Activated T-helper 2 cell treated with anti-CD3 and anti-CD28 coated beads, Interferon-gamma antibody, Interleukin-2, Interleukin-4, amounts not matched to agents 10 μg/mL and 5 μg/mL and 100 μg/mL, durations not matched to agents 14 hours and 24 hours and 36 hours (primary cell): Measurements from ENCODE around the gene ST6GALNAC6. TPM values are rescaled to one million over a fixed set of nuclear protein-coding genes. Genes with fewer than 3 reads are reported as not detected.

Experiments
- DNase-seq: peaks from one replicate; pipeline ENCODE4 v3.0.0; 2021; ENCODE audit warnings: low spot score
- H3K27ac Mint-ChIP-seq: one replicate; pipeline ENCODE4 v1.8.0; 2021; ENCODE audit warnings: mixed read lengths
- H3K27me3 Mint-ChIP-seq: one replicate; pipeline ENCODE4 v1.8.0; 2021; ENCODE audit warnings: low read depth, mixed read lengths
- H3K36me3 Mint-ChIP-seq: one replicate; pipeline ENCODE4 v1.8.0; 2021; ENCODE audit warnings: low read depth, mixed read lengths
- H3K4me1 Mint-ChIP-seq: one replicate; pipeline ENCODE4 v1.8.0; 2021; ENCODE audit warnings: low read depth, mixed read lengths
- H3K4me3 Mint-ChIP-seq: one replicate; pipeline ENCODE4 v1.8.0; 2021; ENCODE audit warnings: low read depth, mild to moderate bottlenecking, moderate library complexity, mixed read lengths
- H3K9me3 Mint-ChIP-seq: one replicate; pipeline ENCODE4 v1.8.0; 2021; ENCODE audit warnings: mixed read lengths
- intact Hi-C: fragments of 100-400 bp; cut with micrococcal nuclease; formaldehyde crosslinking; loops from one replicate; pipeline ENCODE4 v1.15.1; 2023
- total RNA-seq: library from RNA; stranded (reverse); gene quantifications from 2 replicates; pipeline ENCODE4 v1.2.3, GENCODE V29; 2022

Gene ST6GALNAC6, protein sequence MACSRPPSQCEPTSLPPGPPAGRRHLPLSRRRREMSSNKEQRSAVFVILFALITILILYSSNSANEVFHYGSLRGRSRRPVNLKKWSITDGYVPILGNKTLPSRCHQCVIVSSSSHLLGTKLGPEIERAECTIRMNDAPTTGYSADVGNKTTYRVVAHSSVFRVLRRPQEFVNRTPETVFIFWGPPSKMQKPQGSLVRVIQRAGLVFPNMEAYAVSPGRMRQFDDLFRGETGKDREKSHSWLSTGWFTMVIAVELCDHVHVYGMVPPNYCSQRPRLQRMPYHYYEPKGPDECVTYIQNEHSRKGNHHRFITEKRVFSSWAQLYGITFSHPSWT
- total RNA-seq, result 60.3 and 60.7 TPM in 2 replicates

DNA sequence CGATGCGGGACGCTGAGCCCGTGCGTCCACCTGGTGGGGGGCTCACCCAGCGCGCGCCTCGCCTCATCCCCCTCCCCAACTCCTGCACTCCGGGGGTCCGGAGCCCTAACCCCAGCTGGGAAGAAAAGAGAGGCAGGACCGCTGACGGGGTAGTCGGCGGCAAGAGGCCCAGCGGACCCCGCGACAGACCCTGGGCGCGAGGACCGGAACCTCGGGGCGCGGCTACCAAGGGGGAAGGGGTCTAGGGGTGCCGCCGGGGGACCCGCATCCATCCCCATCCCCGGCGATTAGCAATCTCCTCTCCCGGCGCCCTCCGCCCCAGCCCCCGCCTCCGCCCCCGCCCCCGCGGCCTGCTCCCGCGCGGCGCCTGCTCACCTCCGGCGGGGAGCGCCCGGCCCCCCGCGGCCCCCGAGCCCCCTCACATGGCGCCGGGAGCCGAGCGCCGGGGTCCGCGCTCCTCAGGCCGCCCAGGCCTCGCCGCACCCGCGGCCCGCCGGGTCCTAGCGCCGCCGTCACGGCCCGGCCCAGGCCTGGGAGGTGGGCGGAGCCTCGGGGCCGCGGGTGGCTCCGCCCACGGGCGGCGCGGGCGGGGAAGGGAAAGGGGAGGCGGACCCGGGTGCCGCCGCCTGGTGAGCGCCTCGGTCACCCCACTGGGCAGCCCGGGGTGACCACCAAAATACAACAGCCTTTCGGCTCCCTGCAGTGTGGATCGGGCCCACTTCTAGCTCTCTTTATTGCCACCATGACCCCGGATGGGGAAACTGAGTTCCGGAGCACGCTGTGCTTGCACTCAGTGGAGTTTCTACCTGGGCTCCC lies at the start of gene ST6GALNAC6:
ST6GALNAC6 (minus strand) TSS at position 476 of the 816 bp plus-strand sequence. CDS start 1,622 bp downstream, outside the sequence.
- Mint-ChIP-seq H3K4me3 (peak within 1 kb of the TSS; percentile 88), H3K9me3 (peaks cover 17% of the 10 kb centered on the region), H3K4me1 (peaks cover 23% of the 10 kb centered on the region), H3K27me3 (no peaks in the 10 kb centered on the region), H3K36me3 (peaks cover 52% of the 10 kb centered on the region), H3K27ac (peak within 1 kb of the TSS; percentile 84)
- intact Hi-C loops, result no loop called here
- peak; percentile 64 for DNase-seq

DNA sequence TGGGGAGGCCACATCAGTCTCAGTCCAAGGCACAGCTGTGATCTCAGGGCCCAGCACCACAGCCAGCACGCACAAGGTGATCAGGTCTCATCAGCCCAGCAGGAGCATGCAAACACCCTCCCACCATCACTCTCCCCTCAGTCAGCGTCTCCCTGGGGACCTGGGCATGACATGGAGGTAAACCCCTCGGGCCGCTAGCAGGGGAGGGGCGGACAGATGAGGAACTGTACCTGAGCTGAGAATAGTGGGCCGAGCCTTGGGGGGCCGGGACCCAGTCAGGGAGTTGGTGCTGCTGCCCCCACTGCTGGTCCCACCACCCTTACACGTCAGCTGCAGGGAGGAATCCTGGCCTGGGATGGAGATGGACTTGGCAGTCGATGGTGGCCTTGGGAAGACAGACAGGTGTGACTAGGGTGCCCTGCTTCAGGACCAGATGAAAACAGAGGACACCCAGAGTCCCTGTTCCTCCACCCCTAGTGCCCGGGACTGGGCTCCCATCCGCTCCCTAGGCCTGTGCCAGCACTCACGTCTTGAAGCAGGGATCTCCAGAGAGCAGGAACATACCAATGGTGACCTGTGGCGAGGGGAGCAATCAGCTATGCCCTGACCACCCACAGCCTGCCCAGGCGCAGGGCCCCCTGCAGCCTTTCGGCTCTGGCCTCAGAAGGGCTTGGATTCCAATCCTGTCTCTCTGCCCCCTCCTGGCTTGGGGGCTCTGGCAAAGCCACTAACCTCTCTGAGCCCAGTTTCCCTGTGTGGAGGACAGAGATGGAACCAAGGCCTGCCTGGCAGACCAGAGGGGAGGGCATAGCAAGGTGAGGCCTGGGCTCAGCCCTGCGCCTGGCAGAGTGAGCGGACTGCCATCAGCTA lies 48.7 kb upstream of the ST6GALNAC6 start:
- intact Hi-C loops, result no loop called here
- peaks cover 22% of the 10 kb centered on the region for H3K4me1 Mint-ChIP-seq
- H3K4me3 Mint-ChIP-seq, result no peak overlapping the region
- H3K27me3 Mint-ChIP-seq, result no peaks in the 10 kb centered on the region
- H3K27ac Mint-ChIP-seq, result peak overlapping the region; percentile 11
- DNase-seq, result no peak
- peaks cover 61% of the 10 kb centered on the region for H3K36me3 Mint-ChIP-seq
- no peaks in the 10 kb centered on the region for H3K9me3 Mint-ChIP-seq

DNA sequence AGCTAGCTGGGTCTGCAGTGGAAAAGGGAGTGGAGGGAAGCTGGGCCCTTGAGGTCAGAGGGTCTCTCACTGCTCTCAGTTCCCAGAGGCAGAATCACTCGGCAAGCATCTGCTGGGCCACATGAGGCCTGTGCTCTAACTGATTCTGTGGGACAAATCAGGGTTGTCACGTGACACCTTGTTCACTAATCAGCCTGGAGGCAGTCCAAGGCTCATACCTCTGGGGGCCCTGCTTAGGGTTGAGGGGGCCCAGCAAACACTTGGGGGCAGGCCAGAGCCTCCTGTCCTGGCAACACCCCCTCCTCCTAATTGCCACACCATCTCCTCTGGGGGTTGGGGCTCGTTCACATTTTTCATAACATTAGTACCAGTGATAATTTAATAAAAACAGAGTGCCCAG lies 47.3 kb upstream of the ST6GALNAC6 start:
- H3K4me3 Mint-ChIP-seq, result no peak overlapping the region
- H3K36me3 Mint-ChIP-seq, result peaks cover 74% of the 10 kb centered on the region
- no peaks in the 10 kb centered on the region for H3K9me3 Mint-ChIP-seq

DNA sequence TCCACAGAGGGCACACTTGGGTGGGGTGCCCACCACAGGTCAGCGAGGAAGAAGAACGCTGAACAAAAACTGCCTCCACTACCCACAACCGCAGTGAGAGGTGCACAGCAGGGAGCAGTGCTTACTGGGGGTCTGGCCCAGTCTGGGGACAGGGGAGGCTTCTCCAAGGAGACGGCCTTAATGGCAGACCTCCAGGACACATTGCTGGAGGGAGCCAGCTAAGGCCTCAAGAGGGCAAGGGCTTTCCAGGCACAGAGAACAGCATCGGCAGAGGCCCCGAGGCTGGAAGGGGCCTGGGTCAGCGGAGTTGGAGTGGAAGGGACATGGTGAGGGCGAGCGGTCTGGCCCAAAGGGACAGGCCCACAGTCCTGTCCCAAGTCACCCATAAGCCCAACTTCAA lies 46.5 kb upstream of the ST6GALNAC6 start:
- Mint-ChIP-seq H3K4me1 (peaks cover 19% of the 10 kb centered on the region), H3K27me3 (no peaks in the 10 kb centered on the region), H3K27ac (no peak overlapping the region), H3K4me3 (no peak overlapping the region), H3K36me3 (peaks cover 74% of the 10 kb centered on the region), H3K9me3 (no peaks in the 10 kb centered on the region)
- DNase-seq, result no peak
- intact Hi-C loops, result no loop called here

More for the DNA sequence above, 47.3 kb upstream of the ST6GALNAC6 start:
- intact Hi-C loops, result no loop called here
- H3K27ac Mint-ChIP-seq, result no peak overlapping the region
- H3K27me3 Mint-ChIP-seq, result no peaks in the 10 kb centered on the region
- no peak for DNase-seq
- peaks cover 23% of the 10 kb centered on the region for H3K4me1 Mint-ChIP-seq

DNA sequence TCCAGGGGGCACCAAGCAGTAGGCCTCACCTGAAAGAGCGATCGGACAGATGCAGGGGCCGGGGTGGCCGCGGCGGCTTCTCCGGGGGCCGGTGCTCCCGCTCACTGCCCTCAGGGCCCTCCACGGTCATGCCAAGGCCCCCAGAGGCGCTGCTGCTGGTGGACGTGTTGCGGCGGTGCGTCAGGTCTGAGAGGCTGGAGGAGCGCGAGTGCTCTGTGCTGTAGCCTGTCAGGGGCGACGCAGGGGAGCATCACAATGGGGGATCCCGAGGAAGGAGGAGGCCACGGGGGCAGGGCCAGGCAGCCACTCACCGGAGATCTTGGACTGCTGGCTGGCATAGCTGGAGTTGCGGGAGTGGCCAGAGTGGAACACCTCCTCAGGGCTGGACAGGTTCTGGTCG lies 45.9 kb upstream of the ST6GALNAC6 start:
- Mint-ChIP-seq H3K27ac (no peak overlapping the region), H3K4me1 (peaks cover 17% of the 10 kb centered on the region), H3K36me3 (peaks cover 74% of the 10 kb centered on the region), H3K9me3 (no peaks in the 10 kb centered on the region), H3K27me3 (no peaks in the 10 kb centered on the region), H3K4me3 (no peak overlapping the region)
- no peak for DNase-seq
- intact Hi-C loops, result no loop called here

DNA sequence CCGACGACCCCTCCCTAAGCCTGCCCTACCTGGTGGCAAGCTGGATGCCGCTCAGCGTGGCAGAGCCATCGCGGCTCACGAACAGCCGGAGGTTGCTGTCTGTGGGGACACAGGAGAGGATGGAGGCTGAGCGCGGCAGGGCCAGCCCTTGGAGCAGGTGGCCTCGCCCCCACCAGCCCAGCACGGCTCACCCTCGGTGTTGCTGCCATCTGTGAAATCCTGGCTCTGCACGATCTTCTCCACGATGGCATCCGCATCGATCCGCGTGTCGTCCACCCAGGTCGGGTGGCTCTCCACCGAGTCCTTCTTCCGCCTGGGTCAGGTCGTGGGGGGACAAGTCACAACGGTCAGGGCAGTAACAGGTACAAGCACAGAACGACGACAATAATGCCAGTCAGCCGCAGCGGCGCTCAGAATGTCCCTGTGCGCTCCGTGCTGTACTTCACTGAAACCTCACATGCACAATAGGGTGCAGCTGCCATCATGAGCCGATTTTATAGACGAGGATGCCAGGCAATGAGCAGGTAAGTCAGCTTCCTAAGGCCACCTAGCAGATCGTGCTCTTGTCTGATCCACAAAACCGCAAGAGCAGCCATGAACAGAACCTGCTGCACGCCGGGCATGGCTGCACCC lies 45.3 kb upstream of the ST6GALNAC6 start:
- Mint-ChIP-seq H3K4me1 (peaks cover 15% of the 10 kb centered on the region), H3K27ac (no peak overlapping the region), H3K9me3 (no peaks in the 10 kb centered on the region), H3K27me3 (no peaks in the 10 kb centered on the region), H3K36me3 (peaks cover 70% of the 10 kb centered on the region), H3K4me3 (no peak overlapping the region)
- intact Hi-C loops, result no loop called here
- no peak for DNase-seq

DNA sequence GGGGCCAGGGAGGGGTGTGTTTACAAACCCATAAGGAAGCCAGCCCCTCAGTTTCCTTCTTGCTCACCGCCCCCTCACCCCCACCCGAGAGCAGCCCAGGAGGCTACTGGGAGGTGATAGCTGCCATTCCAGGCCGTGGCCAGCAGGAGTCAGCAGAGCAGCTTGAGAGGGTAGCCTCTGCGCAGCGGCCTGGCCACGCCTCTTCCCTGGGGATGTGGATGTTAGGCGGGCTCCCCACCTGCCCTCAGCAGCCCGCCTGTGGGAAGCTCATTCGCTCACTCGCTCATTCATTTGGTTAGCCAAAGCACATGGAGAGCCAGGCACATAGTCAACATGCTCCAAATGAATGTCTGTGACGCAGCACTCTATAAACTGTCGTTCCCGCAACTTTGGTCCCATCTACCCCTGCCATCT lies 44.3 kb upstream of the ST6GALNAC6 start:
- peak; percentile 65 for DNase-seq
- H3K36me3 Mint-ChIP-seq, result peaks cover 69% of the 10 kb centered on the region
- H3K4me3 Mint-ChIP-seq, result no peak overlapping the region
- H3K27me3 Mint-ChIP-seq, result no peaks in the 10 kb centered on the region
- peaks cover 15% of the 10 kb centered on the region for H3K4me1 Mint-ChIP-seq
- no peaks in the 10 kb centered on the region for H3K9me3 Mint-ChIP-seq
- intact Hi-C loops, result loop anchor here (1.0 to 2.0 kb wide), 3 partner anchors 27 to 173 kb away; no protein-coding TSS in a partner anchor
- peak overlapping the region; percentile 51 for H3K27ac Mint-ChIP-seq

DNA sequence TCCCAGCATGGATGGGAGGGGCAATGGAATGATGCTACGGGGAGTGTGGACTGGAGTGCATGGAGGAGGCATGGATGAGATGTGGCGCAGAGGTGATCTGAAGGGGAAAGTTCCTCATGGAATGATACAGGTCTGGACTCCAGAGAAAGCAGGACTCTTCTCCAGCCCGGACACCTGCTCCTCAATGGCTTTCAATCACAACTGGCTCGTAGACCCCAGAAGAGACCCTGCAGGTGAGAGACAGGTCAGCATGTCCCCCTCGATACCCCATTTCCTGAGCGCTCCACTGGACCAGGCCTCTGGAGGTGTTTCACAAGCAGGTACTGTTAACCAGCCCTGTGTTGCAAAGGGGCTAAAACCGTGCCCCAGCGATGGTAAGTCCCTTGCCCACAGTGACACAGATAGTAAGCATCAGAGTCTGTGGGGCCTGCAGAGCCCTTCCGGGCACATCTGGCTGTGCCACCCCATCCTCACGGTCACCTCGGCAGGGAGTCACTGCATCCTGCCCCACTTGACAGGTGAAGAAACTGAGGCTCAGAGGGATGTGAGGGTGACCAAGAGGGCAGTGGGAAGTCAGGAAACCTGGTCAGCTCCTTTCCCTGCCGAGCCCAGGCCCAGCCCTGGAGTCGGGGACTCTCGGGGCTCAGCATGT lies 43.7 kb upstream of the ST6GALNAC6 start:
- no peaks in the 10 kb centered on the region for H3K9me3 Mint-ChIP-seq
- no peak overlapping the region for H3K4me3 Mint-ChIP-seq
- no peak for DNase-seq
- peaks cover 64% of the 10 kb centered on the region for H3K36me3 Mint-ChIP-seq
- H3K27me3 Mint-ChIP-seq, result no peaks in the 10 kb centered on the region
- peak overlapping the region; percentile 56 for H3K27ac Mint-ChIP-seq
- intact Hi-C loops, result loop anchor here (1.0 to 2.0 kb wide), 3 partner anchors 28 to 174 kb away; no protein-coding TSS in a partner anchor
- H3K4me1 Mint-ChIP-seq, result peaks cover 12% of the 10 kb centered on the region

DNA sequence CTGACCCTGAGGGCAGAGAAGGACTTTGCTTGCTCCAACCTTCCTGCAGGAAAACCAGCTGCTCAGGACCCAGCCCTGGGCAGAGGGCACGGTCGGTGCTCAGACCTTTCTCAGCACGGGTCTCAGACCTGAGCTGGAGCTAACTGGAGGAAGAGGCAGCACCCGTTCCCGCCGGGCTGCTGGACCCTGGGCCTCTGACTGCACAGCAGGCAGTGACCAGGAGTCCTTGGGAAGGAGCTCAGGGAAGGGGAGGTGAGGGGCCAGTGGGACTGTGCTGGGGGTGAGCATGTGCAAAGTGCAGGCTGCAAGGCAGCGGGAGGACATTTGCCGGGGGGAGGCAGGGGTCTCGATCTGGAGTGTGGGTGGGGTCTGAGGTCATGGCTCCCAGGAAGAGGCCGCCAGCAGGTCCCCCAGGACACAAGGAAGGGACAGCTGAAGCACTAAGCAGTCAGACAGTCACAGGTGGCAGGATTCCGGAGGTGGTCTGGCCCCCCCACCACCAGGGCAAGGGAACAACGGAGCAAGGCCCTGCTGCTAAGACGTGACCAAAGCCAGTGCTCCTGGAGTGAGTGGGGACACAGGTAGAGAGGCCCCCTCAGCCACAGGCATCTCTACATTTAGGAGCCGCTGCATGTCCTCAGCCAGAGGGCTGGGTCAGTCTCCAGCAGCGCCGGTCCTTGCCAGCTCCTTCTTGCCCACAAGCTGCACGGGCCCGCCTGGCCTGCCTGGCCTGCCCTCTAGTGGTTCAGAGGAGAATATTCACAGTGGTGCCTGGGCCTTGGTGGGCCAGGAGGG lies 43.0 kb upstream of the ST6GALNAC6 start:
- intact Hi-C loops, result loop anchor here (1.0 to 2.0 kb wide), 3 partner anchors 28 to 174 kb away; no protein-coding TSS in a partner anchor
- no peak overlapping the region for H3K4me3 Mint-ChIP-seq
- peaks cover 60% of the 10 kb centered on the region for H3K36me3 Mint-ChIP-seq
- H3K9me3 Mint-ChIP-seq, result no peaks in the 10 kb centered on the region
- no peaks in the 10 kb centered on the region for H3K27me3 Mint-ChIP-seq
- H3K27ac Mint-ChIP-seq, result peak overlapping the region; percentile 56
- H3K4me1 Mint-ChIP-seq, result peaks cover 16% of the 10 kb centered on the region
- no peak for DNase-seq

DNA sequence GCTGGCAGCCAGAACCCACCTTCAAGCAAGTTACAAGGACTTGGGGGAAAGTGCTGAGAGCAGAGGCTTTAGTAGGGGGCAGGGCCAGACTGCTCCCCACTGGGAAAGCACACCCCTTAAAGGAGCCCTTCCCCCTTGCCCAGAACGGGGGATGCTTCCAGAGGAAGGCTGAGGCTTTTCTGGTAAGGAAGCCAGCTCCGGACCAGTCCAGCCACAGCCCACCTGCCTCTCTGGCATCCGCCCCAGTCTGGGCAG lies 42.5 kb upstream of the ST6GALNAC6 start:
- intact Hi-C loops, result loop anchor here (2.0 kb wide), 2 partner anchors 29 to 175 kb away; no protein-coding TSS in a partner anchor
- H3K27ac Mint-ChIP-seq, result no peak overlapping the region
- no peaks in the 10 kb centered on the region for H3K9me3 Mint-ChIP-seq
- DNase-seq, result no peak
- H3K4me3 Mint-ChIP-seq, result no peak overlapping the region
- peaks cover 18% of the 10 kb centered on the region for H3K4me1 Mint-ChIP-seq
- H3K36me3 Mint-ChIP-seq, result peaks cover 61% of the 10 kb centered on the region
- H3K27me3 Mint-ChIP-seq, result no peaks in the 10 kb centered on the region
